22Rv1 (cell line): ENCODE results near the gene KCNH6.

ENCODE experiments used
- CTCF ChIP-seq: fragments of 450-650 bp; IDR thresholded peaks from 2 replicates; pipeline ENCODE4 v1.5.1; 2017; ENCODE audit warnings: mild to moderate bottlenecking
- ZFX ChIP-seq: fragments of 450-650 bp; IDR thresholded peaks from 2 replicates; pipeline ENCODE4 v1.6.1; 2017; ENCODE audit warnings: antibody characterized with exemption, borderline replicate concordance

GRCh38 chr17:63505341-63505740 lies 17.8 kb upstream of the KCNH6 start:
- no peak for TF ChIP-seq CTCF
- TF ChIP-seq ZFX, result no peak
